Activated CD4-positive, alpha-beta T cell treated with anti-CD3 and anti-CD28 coated beads for 4 hours (primary cell): ENCODE measurements around the gene NPBWR2.
"Not testable (repeated sequence)": the region's sequence is repeated elsewhere in the genome, so short reads cannot be mapped to it uniquely, and the experiment has no call there.

Experiments
- DNase-seq, 2 donors: peaks; one replicate each; pipeline ENCODE4 v3.0.0-alpha.2; 2020

Gene NPBWR2

DNA sequence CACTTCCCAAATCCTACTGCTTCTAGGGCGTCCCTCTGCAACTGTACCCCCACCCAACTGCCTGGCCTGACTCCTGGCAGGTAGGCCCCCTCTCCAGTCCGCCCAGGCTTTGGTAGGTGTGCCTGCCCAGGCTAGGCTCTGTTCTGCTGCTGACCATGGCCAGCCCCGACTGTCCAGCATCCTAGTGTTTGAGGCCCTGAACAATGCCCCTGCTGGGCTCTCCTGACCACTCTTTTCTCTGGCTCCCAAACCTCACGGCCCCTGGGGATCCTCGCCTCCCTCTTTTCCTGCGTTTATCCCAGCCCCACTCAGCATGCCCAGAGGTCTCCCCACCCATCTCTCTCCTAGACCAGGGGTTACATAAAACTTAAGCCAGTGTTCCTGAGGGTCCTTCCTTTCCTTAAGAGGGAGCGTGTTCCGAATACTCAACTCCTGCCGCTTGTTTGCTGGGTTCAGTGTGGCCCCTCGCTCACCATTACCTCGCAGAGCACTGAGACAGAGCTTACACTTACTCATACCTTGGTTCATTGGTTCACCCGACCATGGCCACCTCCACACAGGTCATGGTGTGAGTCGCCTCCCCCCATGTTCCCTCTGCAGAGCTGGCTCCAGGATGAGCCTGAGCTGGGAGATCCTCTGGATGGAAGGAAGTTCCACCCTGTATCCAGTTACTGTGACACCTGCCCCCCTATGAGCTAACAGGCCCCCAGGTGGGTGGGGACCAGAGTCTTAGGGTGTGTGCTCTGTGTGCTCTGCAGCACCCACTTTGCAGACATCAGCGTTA, 35.8 kb upstream of the NPBWR2 start:
- no peak for DNase-seq

DNA sequence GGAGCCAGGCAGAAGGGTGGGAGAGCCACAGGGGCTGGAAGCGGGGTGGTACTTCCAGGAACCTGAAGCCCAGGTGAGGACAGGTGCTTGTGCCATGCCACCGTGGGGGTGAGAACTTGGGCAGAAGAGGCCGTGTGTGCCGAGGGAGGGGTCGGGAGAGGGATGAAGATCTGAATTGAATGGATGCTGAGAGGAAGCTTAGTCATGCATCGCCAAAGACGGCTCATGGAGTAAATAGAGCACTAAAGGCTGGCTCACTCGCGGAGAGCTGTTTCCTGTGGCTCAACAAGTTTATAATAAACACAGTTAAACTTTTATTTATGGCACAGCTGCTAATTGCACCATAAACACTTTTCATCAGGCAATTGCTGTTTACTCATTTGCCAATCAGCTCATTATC, 35.2 kb upstream of the NPBWR2 start:
- no peak for DNase-seq

DNA sequence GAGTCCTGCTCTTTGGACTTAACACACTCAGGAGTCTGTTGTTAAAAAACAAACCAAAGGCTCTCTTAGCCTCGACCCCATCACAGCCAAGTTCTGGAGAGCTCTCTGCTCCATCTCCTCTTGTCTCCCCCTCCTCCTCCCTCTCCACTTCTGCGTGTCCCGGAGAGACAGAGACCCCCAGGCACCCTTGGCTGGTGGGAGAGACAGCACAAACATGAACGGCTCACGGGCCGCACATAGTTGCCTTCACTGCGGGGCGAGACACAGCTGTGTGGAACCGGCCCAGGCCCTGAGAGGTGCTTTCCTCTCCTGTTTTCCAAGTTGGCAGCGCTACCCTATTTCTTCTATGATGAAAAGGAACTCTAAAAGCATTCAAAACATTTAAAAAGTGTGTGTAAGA, 33.6 kb upstream of the NPBWR2 start:
- DNase-seq, result no peak

DNA sequence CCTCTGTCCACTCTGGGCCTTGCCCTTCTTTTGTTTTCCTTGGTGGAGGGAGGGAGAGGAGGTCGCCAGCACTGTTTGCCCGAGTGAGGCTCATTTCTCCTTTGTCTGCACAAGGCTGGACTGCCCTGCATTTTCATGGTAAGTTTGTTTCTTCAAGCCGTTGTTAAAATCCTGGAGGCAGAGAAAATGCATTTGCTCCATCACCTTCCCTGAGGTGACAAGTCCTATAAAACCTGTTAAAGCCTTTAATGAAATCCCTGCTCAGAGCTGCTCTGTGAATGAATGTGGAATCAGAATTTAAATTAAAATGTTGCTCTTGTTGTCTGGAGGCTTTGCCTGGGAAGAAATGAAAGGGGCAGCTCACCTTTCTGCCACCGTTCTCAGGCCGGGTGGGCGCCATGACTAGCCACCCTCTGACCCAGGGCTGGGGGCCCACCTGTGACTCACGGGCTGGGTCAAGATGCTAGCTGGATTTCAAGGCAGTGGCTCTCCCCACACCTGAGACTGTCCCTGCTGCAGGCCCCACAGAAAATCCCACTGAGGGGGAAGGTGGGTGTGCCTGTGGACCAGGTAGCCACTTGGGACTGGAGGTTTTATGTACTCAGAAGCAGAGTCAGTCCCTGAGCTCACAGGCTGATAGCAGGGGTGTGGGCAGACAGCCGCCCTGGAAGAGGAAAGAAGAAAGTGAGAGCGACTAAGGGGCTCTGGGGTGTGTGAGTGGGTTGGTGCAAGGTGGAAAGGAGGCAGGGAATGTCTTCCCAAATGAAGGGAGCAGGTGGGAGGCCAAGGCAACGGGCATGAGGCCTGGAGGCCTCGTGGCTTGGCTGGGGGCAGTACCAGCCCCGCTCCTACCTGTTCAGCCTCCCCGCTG, 32.9 kb upstream of the NPBWR2 start:
- no peak for DNase-seq

- DNase-seq, result no peak
Measured at GRCh38 chr20:64139199-64140060, 32.1 kb upstream of the NPBWR2 start.

DNA sequence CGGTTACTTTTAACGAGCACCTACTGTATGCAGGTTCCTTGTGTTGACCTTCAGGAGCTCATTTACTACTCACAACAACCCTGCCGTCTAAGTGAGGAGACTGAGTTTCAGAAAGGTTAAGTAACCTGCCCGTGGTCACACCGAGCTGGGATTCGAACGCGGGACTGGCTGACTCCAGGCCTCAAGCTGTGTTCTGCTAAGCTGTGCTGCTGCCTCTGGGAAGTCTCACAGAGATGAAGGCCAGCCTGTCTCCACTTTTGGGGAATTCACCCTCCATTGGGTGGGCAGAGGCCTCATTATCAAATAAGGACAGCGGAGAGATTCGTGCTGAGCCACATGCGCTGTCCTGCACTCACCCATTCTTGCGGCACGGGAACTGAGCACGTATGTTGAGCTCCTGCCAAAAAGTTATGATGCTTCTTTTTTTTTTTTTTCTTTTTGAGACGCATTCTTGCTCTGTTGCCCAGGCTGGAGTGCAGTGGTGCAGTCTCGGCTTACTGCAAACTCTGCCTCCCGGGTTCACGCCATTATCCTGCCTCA, 31.0 kb upstream of the NPBWR2 start:
- DNase-seq, result no peak

DNA sequence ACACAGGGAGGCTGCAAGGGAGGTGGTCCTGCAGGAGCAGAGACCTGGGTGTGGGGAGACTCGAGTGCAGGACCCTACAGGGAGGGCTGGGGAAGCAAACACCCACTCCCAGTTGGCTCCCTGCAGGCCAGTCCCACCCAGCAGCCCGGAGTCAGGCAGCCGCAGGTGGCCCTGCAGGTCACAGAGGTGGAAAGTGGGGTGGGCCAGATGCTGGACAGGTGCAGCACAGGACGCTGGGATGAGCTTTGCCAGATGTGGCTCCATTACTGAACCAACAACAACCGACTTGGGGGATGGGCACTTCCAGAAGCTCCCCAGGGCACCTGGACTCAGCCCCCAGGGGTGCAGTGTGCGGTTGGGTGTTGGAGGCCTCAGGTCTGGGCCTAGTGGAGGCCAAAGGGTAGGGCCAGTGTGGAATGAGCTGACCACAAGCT, 30.2 kb upstream of the NPBWR2 start:
- no peak for DNase-seq

- no peak for DNase-seq
Measured at GRCh38 chr20:64136004-64136710, 28.8 kb upstream of the NPBWR2 start.

DNA sequence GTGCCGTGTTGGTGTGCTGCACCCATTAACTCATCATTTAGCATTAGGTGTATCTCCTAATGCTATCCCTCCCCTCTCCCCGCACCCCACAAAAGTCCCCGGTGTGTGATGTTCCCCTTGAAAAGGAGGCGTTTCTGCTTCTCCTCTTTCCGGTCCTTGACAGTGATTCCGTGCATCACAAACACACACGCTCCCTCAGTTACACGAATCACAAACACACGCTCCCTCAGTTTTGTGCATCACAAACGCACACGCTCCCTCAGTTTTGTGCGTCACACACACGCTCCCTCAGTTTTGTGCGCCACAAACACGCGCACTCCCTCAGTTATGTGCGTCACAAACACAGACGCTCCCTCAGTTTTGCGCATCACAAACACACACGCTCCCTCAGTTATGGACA, 27.4 kb upstream of the NPBWR2 start:
- not testable (repeated sequence) for DNase-seq

DNA sequence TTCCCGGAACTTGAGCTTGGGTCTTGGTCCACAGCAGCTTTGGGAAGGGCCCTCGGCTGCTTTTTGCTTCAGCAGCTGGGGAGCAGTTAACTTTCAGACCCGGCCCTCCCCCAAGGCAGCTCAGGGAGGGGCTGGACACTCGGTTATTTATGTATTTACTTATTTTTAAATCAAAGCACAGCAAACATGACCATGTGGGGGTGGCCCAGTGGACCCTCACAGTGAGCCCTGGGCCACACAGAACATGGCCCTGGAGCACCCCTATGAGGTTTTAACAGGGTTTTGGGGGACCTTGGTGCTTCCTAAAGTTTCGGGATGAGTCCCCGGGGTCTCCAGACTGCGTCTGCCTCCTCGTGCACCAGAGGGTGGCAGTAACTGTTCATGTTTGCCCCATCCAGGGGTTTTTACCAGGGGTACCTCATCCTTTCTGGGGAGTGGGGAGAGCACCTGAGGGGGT, 26.6 kb upstream of the NPBWR2 start:
- no peak for DNase-seq

DNA sequence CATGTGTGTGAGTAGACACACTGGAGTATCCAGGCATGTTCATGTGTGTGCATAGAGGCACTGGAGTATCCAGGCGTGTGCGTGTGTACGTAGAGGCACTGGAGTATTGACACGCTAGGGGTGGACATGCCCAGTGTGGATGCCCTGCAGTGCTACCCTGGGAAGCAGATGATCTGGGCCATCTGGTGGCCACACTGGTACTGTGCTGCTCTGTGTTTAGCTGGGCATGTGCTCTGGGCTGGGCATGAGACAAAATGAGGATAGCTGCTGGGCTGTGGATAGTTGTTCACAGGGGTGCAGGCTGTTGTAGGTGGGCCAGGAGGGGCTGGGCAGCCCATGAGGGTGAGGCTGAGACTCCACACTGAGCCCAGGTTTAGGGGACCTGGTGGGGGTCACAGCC, 24.0 kb upstream of the NPBWR2 start:
- DNase-seq, result no peak

DNA sequence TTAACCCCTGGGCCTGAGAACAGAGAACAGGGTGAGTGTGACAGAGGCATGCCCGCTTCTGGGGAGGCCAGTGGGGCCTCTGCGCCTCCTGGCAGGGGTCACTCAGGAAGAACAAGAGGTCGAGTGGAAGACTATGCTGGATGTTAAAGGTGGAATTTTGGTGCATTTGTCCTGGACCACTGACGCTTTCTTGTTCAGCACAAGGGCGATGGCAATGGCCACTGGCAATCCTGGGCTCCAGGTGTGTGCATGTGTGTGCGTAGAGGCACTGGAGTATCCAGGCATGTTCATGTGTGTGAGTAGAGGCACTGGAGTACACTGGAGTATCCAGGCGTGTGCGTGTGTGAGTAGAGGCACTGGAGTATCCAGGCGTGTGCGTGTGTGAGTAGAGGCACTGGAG, 23.5 kb upstream of the NPBWR2 start:
- no peak for DNase-seq

DNA sequence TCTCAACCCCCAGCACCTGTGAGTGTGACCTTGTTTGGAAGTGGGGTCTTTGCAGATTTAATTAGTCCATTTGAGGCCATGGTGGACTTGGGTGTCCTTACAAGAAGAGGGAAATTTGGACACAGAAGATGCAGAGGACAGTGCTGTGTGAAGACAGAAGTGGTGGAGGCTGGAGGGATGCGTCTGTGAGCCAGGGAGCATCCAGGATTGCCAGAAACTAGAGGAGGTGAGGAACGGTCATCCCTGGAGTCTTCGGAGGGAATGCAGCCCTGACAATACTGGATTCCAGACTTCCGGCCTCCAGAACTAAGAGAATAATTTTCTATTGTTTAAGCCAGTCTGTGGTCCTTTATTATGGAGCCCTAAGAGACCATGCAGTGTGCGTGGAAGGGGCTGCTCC, 22.9 kb upstream of the NPBWR2 start:
- no peak for DNase-seq

- DNase-seq, result no peak
Measured at GRCh38 chr20:64129146-64129782, 21.9 kb upstream of the NPBWR2 start.

GRCh38 chr20:64123517-64123916, 16.2 kb upstream of the NPBWR2 start:
- not testable (repeated sequence) for DNase-seq

- not testable (repeated sequence) for DNase-seq
Measured at GRCh38 chr20:64122927-64123326, 15.6 kb upstream of the NPBWR2 start.

- DNase-seq, result no peak
Measured at GRCh38 chr20:64121586-64121985, 14.2 kb upstream of the NPBWR2 start.

DNA sequence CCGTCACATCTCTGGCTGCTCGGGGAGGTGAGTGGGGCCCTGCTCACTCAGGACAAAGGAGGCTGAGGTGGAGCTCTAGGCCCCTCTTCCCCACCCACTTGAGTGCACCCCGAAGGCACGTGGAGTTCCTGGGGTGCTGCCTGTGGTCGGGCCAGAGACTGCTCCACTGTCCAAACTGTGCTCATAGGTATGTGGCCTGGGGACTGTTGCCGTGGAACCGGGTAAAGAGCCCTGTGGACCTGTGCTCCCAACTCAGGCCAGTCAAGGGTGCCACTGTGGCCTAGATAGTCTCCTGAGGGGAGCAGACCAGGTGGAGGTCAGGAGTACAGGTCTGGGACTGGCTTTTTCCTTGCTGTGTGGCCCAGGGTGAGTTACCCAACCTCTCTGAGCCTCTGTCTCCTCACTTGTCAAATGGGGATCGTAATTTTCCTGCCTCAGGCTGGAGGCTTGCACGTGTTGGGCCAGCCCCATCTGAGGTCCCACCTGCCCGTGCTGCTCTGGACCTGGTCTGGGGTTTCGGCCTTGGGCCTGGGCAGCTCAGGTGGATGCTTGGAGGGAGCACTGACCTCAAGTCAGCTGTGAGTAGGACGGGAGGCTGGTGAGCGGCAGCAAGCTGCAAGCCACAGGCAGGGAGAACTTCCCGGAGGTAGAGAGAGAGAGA, 12.4 kb upstream of the NPBWR2 start:
- DNase-seq, result no peak

DNA sequence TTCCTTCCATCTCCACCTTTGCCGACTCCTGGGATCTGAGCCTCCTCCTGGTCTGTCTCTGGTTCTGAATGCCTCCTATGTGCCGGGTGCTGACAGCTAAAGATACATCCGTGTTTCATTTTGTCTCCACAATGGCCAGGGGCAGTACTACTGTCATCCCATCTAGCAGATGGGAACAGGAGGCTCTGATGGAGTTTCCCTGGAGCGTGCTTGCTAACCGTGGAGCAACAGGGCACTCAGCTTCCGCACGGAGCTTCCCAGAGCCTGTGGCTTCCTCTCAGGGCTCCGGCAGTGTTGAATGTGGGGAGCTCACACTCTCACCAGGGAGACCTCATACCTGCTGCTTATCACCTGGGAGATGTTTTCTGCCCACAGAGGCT, 11.9 kb upstream of the NPBWR2 start:
- no peak for DNase-seq

- DNase-seq, result not testable (repeated sequence)
Measured at GRCh38 chr20:64117432-64117777, 10.0 kb upstream of the NPBWR2 start.
